Upper lobe of left lung (tissue), 6 donors: ENCODE results near the gene EPN1. TPM values are rescaled to one million over a fixed set of nuclear protein-coding genes. Genes with fewer than 3 reads are reported as not detected.

Experiments used
- ATAC-seq, 2 donors: fragments of 200-7000 bp; cut with Tn5 transposase; one replicate each; pipeline ENCODE4 v1.9.1; 2022; ENCODE audit warnings: mild to moderate bottlenecking in 2 of 2, moderate library complexity in 2 of 2; ENCODE audit not compliant: low FRiP score in 2 of 2
- DNase-seq, 2 donors: peaks; one replicate each; pipeline ENCODE4 v3.0.0-alpha.2; 2019 to 2020
- H3K27ac ChIP-seq, 4 donors: fragments of 200-600 bp; sonication (generic); one replicate each; pipeline ENCODE4 v1.5.1; 2016 to 2019
- H3K27me3 ChIP-seq, 4 donors: fragments of 200-600 bp; sonication (generic); one replicate each; pipeline ENCODE4 v1.5.1; 2017 to 2019
- H3K36me3 ChIP-seq, 4 donors: fragments of 200-600 bp; sonication (generic); one replicate each; pipeline ENCODE4 v1.5.1; 2016 to 2019
- H3K4me1 ChIP-seq, 4 donors: fragments of 200-600 bp; sonication (generic); one replicate each; pipeline ENCODE4 v1.5.1; 2018 to 2019
- H3K4me3 ChIP-seq, 4 donors: fragments of 200-600 bp; sonication (generic); one replicate each; pipeline ENCODE4 v1.5.1; 2017 to 2019; ENCODE audit warnings: mild to moderate bottlenecking in 2 of 4, moderate library complexity in 1 of 4
- H3K9me3 ChIP-seq, 4 donors: fragments of 200-600 bp; sonication (generic); one replicate each; pipeline ENCODE4 v1.5.1; 2018 to 2019
- CTCF ChIP-seq, 6 experiments: fragments of 450-650 bp in 4 of 6; fragments of 200-600 bp in 2 of 6; sonication (generic) in 2 of 6; IDR thresholded peaks; one replicate each; pipeline ENCODE4 v1.5.1; 2016 to 2019; ENCODE audit warnings: antibody characterized with exemption in 6 of 6
- EP300 ChIP-seq, 4 donors: sonication (generic); formaldehyde crosslinking; IDR thresholded peaks; one replicate each; pipeline ENCODE4 v1.5.1; 2017; ENCODE audit warnings: antibody characterized with exemption in 4 of 4, control low read depth in 2 of 4
- POLR2A ChIP-seq, 4 donors: fragments of 450-650 bp; IDR thresholded peaks; one replicate each; pipeline ENCODE4 v1.5.1; 2016 to 2017; ENCODE audit warnings: antibody characterized with exemption in 4 of 4, mild to moderate bottlenecking in 2 of 4
- POLR2AphosphoS5 ChIP-seq, 2 donors: sonication (generic); formaldehyde crosslinking; IDR thresholded peaks; one replicate each; pipeline ENCODE4 v1.5.1; 2017; ENCODE audit warnings: antibody characterized with exemption in 2 of 2
- WGBS, 2 donors: methylation state at CpG; one replicate each; pipeline ENCODE4 v1.1.5; 2017 to 2018; 5-methylcytosine and 5-hydroxymethylcytosine counted together
- total RNA-seq, 6 donors: library from RNA; depleted of rRNA in 4 of 6; stranded (reverse); fragments of >200 nt in 4 of 6; gene quantifications; one replicate each; pipeline versions ENCODE4 v1.1.0 to v1.2.1, GENCODE V29; 2016 to 2021
- donor health status: DM: no; HTN: no; CAD: no; lungs with moderate emphysema.
- donor health status: DM: no; HTN: yes; CAD: no; lungs with severe emphysema.

EPN1 gene
- total RNA-seq, 6 donors from 2014 or later: 59.7 to 357 (median 126) TPM

GRCh38 chr19:55652311-55653128 is 22.5 kb upstream of the EPN1 start:
- peak overlapping the region in 2 of 4 donors; percentile 99 to 100 for H3K27ac ChIP-seq
- WGBS, 2 donors: 84 to 86% methylated on average over 63 of the region's 71 CpGs
- DNase-seq: peak in 1 of 2 donors; percentile 90

DNA sequence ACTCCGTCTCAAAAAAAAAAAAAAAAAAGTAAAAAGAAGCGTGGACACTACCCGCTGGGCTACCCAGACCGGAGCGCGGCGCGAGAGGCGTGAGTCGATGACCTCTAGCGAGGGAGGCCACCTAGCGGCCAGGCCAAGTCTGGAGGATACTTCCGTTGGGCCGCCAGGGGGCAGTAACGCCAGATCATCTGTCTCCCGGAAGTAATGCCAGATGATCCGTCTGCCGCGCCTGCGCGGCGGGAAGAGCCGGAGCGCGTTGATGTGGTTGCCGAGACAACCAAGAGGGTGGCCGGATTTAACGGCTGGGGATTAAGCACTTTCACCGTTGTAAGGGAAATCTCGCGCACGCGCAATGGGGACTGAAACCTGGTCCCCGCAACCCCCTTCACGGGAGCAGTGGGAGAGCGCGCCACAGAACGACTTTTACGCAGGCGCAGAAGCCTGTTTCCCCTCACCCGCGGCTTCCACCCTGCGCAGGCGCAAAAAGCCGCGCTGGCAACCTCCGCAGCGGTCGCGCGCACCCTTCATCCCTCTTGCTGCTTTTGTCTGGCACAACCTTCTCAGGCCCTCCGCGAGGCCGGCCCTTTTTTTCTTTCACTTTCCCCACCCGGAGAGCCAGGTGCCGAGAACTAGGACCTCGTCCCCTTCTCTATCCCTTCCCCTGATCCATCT is 21.2 kb upstream of the EPN1 start:
- no peaks in the 10 kb centered on the region for H3K9me3 ChIP-seq
- DNase-seq (peak; percentile 97 to 98), ATAC-seq (peak; percentile 85 to 93)
- H3K4me3 ChIP-seq: peak overlapping the region; percentile 39 to 99 (median 91)
- peak overlapping the region; percentile 96 to 100 (median 99) for H3K27ac ChIP-seq
- 0 to 1% methylated on average over 38 to 55 of the region's 57 CpGs for WGBS, 2 donors
- TF ChIP-seq POLR2A (IDR thresholded peaks at IDR 0.05) (peak; percentile 60 to 94 (median 78)), POLR2AphosphoS5 (IDR thresholded peaks at IDR 0.05) (peak; percentile 84 to 94), CTCF (IDR thresholded peaks at IDR 0.05) (peak; percentile 98 to 100 (median 100)), EP300 (IDR thresholded peaks at IDR 0.05) (no peak)
- peaks cover 0 to 11% (median under 1%) of the 10 kb centered on the region in 4 donors for H3K36me3 ChIP-seq
- H3K4me1 ChIP-seq: peaks cover 41 to 57% (median 47%) of the 10 kb centered on the region in 4 donors
- no peaks in the 10 kb centered on the region for H3K27me3 ChIP-seq

More at GRCh38 chr19:55652311-55653128, 22.5 kb upstream of the EPN1 start:
- TF ChIP-seq POLR2A (IDR thresholded peaks at IDR 0.05) (no peak), POLR2AphosphoS5 (IDR thresholded peaks at IDR 0.05) (no peak), CTCF (IDR thresholded peaks at IDR 0.05) (no peak), EP300 (IDR thresholded peaks at IDR 0.05) (no peak)
- Histone ChIP-seq H3K36me3 (peaks cover 0 to 11% (median 0%) of the 10 kb centered on the region in 4 donors), H3K4me3 (no peak overlapping the region), H3K27me3 (no peaks in the 10 kb centered on the region), H3K4me1 (peaks cover 38 to 57% (median 40%) of the 10 kb centered on the region in 4 donors), H3K9me3 (no peaks in the 10 kb centered on the region)
- no peak for ATAC-seq

DNA sequence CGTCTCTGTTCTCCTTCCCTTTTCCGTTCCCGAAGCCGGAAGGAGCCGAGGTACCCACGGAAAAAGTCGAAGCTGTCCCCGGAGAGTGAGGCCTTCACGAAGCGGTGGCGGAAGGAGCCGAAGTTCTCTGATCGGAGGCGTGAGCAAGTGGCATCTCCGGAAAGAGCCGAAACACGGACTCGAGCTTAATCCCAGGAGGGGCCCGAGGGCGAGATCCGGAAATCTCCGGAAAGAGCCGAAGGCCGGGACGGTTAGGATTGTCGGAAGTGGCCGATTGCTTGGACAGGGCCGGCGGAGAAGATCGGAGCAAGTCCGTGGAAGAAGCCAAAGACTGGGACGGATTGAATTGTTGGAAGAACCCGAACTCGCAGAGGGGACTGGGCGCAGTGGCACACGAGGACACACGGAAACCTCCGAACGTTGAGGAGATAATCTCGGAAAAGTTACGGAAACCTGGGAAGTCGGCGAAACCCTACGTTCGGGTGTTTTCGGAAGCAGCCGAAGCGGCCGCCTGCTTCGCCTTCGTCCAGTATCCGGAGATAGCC is 20.6 kb upstream of the EPN1 start:
- peak overlapping the region; percentile 39 to 99 (median 91) for H3K4me3 ChIP-seq
- H3K27ac ChIP-seq: peak overlapping the region; percentile 96 to 100 (median 99)
- H3K27me3 ChIP-seq: no peaks in the 10 kb centered on the region
- no peaks in the 10 kb centered on the region for H3K9me3 ChIP-seq
- H3K36me3 ChIP-seq: peaks cover 0 to 16% (median 7%) of the 10 kb centered on the region in 4 donors
- no peak for TF ChIP-seq POLR2AphosphoS5 (IDR thresholded peaks at IDR 0.05)
- no peak for TF ChIP-seq EP300 (IDR thresholded peaks at IDR 0.05)
- no peak for TF ChIP-seq POLR2A (IDR thresholded peaks at IDR 0.05)
- TF ChIP-seq CTCF (IDR thresholded peaks at IDR 0.05): no peak
- peaks cover 41 to 57% (median 46%) of the 10 kb centered on the region in 4 donors for H3K4me1 ChIP-seq
- DNase-seq (peak in 1 of 2 donors; percentile 99), ATAC-seq (peak; percentile 91 to 95)
- WGBS, 2 donors: 0% methylated on average over 23 to 42 of the region's 52 CpGs

- H3K4me3 ChIP-seq: peak within 1 kb of the TSS; percentile 84 to 99 (median 98)
- peaks cover 0 to 23% (median 13%) of the 10 kb centered on the region in 4 donors for H3K36me3 ChIP-seq
- DNase-seq: peak; percentile 95 to 100
- H3K4me1 ChIP-seq: peaks cover 42 to 57% (median 47%) of the 10 kb centered on the region in 4 donors
- 0 to 1% methylated on average over 31 to 45 of the region's 95 CpGs for WGBS, 2 donors
- peak; percentile 83 to 84 for ATAC-seq
- no peaks in the 10 kb centered on the region for H3K9me3 ChIP-seq
- H3K27me3 ChIP-seq: no peaks in the 10 kb centered on the region
- H3K27ac ChIP-seq: peak within 1 kb of the TSS; percentile 96 to 100 (median 99)
- TF ChIP-seq EP300 (IDR thresholded peaks at IDR 0.05): peak in 1 of 4 donors; percentile 11
- peak; percentile 47 to 83 (median 68) for TF ChIP-seq POLR2A (IDR thresholded peaks at IDR 0.05)
- peak in 1 of 2 donors; percentile 70 for TF ChIP-seq POLR2AphosphoS5 (IDR thresholded peaks at IDR 0.05)
- peak in 2 of 6 experiments; percentile 24 to 27 for TF ChIP-seq CTCF (IDR thresholded peaks at IDR 0.05)
These were observed 20.0 kb upstream of the EPN1 start, which contains the start of gene U2AF2 for GRCh38 chr19:55654868-55655647. Gene U2AF2, plus strand, starts transcription at chr19:55655035. Its CDS starts 70 bp downstream, at chr19:55655105.
